GM12872 (cell line): ENCODE data around the gene PHACTR3.

ENCODE experiments used
- CTCF ChIP-seq: IDR thresholded peaks from 3 replicates; pipeline ENCODE4 v1.5.1; 2011; ENCODE audit warnings: low read depth, mild to moderate bottlenecking, low read length, moderate library complexity; ENCODE audit not compliant: insufficient read depth

PHACTR3 gene

GRCh38 chr20:59628171-59628570 is 23.8 kb downstream of the PHACTR3 start:
- no peak for TF ChIP-seq CTCF

GRCh38 chr20:59629141-59630045 is 25.1 kb downstream of the PHACTR3 start:
- TF ChIP-seq CTCF: no peak

- no peak for TF ChIP-seq CTCF
Measured at GRCh38 chr20:59630526-59630925, 26.2 kb downstream of the PHACTR3 start.

GRCh38 chr20:59631751-59632540 is 27.6 kb downstream of the PHACTR3 start:
- no peak for TF ChIP-seq CTCF

- no peak for TF ChIP-seq CTCF
Measured at GRCh38 chr20:59632541-59633113, 28.3 kb downstream of the PHACTR3 start.

GRCh38 chr20:59633656-59634251 is 29.4 kb downstream of the PHACTR3 start:
- no peak for TF ChIP-seq CTCF

- TF ChIP-seq CTCF: no peak
Measured at GRCh38 chr20:59634435-59635005, 30.2 kb downstream of the PHACTR3 start.
